Sigmoid colon (tissue), 4 donors: ENCODE data around the gene ITGB5.

Source experiments
- EP300 ChIP-seq, 4 donors: sonication (generic); formaldehyde crosslinking; IDR thresholded peaks; one replicate each; pipeline ENCODE4 v1.6.1; 2017; ENCODE audit warnings: antibody characterized with exemption in 4 of 4
- TF ChIP-seq, protein P1 (sequence below), 4 experiments: fragments of 450-650 bp in 3 of 4; fragments of 200-600 bp in 1 of 4; IDR thresholded peaks; one replicate each; pipeline ENCODE4 v1.5.1; 2016 to 2019; ENCODE audit warnings: antibody characterized with exemption in 4 of 4, mild to moderate bottlenecking in 3 of 4, moderate library complexity in 2 of 4

- TF ChIP-seq EP300 (IDR thresholded peaks at IDR 0.05) = no peak
- TF ChIP-seq, protein P1, sequence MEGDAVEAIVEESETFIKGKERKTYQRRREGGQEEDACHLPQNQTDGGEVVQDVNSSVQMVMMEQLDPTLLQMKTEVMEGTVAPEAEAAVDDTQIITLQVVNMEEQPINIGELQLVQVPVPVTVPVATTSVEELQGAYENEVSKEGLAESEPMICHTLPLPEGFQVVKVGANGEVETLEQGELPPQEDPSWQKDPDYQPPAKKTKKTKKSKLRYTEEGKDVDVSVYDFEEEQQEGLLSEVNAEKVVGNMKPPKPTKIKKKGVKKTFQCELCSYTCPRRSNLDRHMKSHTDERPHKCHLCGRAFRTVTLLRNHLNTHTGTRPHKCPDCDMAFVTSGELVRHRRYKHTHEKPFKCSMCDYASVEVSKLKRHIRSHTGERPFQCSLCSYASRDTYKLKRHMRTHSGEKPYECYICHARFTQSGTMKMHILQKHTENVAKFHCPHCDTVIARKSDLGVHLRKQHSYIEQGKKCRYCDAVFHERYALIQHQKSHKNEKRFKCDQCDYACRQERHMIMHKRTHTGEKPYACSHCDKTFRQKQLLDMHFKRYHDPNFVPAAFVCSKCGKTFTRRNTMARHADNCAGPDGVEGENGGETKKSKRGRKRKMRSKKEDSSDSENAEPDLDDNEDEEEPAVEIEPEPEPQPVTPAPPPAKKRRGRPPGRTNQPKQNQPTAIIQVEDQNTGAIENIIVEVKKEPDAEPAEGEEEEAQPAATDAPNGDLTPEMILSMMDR (IDR thresholded peaks at IDR 0.05) = no peak
Observed at GRCh38 chr3:124791142-124791541, 96.0 kb downstream of the ITGB5 start.
